GM12865 (cell line): ENCODE measurements around the gene MYO1B.

Source experiments
- DNase-seq: peaks from one replicate; pipeline ENCODE4 v3.0.0; 2010; ENCODE audit warnings: low read depth
- H3K4me3 ChIP-seq: 2 replicates; pipeline ENCODE4 v1.5.1; 2011; ENCODE audit warnings: mild to moderate bottlenecking, low read depth, low read length, control low read depth
- TF ChIP-seq, protein P1 (sequence below): IDR thresholded peaks from 2 replicates; pipeline ENCODE4 v1.5.1; 2011; ENCODE audit warnings: low read length, control low read depth, low read depth, inconsistent platforms; ENCODE audit not compliant: insufficient read depth; ENCODE audit errors: missing control alignments

Gene MYO1B

DNA sequence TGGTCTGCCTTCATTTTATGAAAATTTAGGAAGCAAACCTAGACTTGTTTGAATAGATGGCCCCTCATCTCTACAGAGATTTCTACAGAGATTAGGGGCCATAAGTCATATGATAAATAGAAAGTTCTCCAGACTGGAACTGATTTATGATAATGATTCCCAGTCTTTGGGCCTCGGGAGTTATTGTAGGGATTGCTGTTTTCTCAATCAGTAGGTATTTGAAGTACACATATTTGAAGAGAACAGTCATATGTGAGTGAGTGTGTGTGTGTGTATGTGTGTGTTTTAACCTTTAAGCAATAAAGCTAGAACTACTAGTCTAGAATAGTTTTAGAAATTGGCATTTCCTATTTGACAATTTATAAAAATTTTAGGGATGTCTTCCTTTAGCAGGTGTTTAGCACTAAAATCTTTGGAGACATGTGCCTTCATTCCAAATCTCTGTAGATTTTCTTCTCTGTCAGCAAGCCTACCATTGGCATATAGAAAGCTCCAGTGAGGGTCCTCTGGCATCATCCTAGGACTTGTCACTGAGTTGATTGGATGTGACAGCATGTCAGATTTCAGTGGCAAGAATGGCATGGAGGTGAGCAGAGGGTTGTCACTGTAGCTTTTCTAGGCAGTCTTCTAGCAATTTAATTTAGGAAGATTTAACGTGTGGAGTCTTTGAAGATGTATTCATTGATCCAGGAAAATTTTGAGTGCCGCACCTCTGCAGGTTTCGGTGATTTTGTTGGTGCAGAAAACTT is 71.2 kb downstream of the MYO1B start:
- TF ChIP-seq, protein P1, sequence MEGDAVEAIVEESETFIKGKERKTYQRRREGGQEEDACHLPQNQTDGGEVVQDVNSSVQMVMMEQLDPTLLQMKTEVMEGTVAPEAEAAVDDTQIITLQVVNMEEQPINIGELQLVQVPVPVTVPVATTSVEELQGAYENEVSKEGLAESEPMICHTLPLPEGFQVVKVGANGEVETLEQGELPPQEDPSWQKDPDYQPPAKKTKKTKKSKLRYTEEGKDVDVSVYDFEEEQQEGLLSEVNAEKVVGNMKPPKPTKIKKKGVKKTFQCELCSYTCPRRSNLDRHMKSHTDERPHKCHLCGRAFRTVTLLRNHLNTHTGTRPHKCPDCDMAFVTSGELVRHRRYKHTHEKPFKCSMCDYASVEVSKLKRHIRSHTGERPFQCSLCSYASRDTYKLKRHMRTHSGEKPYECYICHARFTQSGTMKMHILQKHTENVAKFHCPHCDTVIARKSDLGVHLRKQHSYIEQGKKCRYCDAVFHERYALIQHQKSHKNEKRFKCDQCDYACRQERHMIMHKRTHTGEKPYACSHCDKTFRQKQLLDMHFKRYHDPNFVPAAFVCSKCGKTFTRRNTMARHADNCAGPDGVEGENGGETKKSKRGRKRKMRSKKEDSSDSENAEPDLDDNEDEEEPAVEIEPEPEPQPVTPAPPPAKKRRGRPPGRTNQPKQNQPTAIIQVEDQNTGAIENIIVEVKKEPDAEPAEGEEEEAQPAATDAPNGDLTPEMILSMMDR: no peak
- no peak overlapping the region for H3K4me3 ChIP-seq
- DNase-seq: no peak

DNA sequence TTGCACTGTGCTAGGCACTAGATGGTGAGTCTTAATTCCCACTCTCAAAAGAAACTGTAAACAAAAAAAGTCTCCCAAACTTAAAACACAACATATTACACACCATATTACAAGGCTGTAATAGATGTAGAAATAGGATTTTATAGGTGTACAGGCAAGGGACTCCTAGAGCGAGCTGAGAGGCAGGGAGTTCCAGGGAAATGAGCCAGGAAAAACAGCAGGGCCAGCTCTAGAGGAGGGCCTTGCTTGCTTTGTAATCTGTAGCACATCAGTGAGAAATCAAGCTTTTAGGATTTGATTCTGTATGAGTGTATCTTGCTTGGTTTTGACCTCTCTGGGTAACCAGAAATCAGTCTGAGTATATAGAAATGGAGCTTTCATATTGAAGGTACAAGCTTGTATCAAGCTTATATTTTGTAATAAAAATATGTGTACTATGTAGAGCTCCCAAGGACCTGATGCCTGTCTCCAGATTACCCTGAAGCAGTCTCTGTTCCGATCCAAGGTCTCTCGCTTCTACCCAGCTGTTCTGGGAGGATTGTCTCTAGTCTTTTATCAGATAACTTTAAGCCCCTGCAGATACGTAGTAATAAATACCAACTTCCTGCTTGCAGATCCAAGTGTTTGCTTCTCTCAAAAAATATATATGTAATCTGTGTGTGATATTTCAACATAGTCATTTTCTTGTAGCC is 73.0 kb downstream of the MYO1B start:
- TF ChIP-seq, protein P1: no peak
- no peak for DNase-seq
- H3K4me3 ChIP-seq: no peak overlapping the region

DNA sequence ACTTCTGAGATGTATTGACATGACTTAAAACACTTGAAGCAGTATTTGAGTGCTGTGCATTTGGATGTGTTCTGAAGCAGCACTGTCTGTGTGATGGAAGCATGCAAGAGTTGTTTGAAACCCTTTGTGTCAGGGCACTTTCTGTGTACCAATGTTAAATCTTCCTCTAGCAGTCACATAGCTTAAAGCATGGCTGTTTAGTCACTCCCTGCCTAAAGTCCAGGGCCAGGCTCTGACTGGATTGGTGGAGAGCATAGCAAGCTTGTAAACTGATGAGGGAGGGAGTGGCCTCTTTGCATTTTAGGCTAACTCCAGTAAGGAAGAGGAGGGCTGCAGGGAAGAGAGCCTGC is 73.5 kb downstream of the MYO1B start:
- TF ChIP-seq, protein P1: no peak
- H3K4me3 ChIP-seq: no peak overlapping the region
- DNase-seq: no peak

DNA sequence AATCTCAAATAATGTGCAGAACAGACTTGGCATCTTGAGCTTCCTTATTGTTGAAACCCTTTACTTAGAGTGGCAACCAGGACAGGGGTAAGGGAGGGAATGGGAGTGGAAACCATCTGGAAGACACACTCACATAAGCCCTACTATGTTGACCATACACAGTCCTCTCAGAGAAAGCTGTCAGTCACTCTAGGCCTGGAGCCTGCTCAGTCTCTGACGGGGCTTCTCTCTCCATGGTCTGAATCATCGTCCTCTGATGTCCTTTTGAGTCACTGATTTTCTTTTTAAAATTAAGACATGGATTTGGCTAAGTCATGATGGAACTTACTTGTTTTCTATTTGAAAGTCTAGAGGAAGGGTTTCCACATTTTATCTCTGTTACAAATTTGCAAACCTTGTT is 74.0 kb downstream of the MYO1B start:
- TF ChIP-seq, protein P1: no peak
- DNase-seq: no peak
- no peak overlapping the region for H3K4me3 ChIP-seq

DNA sequence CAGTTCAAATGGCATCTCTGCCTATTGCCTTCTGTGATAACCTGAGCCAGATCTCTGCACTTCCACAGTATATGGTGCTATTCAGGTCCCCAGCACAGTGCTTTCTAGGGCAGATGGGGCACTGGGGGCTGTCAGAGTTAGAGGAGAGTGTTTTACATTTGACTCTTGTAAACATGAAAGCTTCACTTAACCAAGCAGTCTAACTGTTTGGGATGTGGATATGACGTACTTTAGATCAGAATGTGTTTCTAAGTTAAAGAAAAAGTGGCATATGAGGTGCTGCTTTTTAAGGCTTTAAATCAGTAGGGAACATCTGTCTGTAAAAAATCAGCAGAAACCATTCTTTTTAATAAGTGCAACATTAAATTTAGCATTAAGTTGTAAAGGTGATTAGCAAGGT is 75.7 kb downstream of the MYO1B start:
- no peak for DNase-seq
- no peak overlapping the region for H3K4me3 ChIP-seq
- TF ChIP-seq, protein P1: no peak

DNA sequence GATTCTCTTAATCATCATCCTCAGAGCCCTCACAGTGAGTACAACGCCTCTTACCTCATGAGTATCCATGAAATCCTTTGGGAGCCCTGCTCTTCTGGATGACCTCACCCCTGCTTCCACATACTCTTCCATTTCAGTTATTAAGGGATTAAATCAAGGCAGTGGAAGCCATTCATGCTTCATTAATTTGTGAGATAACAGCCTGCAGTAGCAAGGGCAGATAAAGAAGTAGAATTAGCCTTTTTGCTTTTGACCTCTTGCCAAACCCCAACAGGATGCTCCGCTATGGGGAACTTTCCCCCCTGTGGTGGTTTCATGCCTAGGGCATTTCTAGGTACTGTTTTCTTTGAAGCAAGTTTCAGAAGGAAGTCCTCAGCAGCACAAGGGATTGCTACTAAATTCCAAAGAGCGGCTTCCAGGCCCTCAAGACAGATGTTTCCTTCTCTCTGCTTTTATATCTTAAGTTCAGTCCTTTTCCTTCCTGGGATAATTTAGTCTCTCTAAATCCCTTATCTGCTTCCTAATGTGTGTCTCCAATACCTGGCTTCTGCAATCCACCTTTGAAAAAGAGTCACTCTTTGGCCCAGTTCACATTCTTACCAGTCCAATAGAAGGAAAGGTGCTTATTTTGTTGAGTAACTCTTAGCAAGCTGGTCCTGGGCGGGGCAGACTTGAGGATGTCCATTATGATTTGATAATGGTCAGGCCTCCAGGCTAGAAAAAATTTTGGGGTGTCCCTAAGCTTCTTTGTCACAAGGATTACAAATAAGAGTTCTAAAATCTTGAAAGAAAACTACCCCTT is 76.9 kb downstream of the MYO1B start:
- H3K4me3 ChIP-seq: no peak overlapping the region
- TF ChIP-seq, protein P1: no peak
- DNase-seq: peak; percentile 41
